ENCODE data around the gene PTPRD.

PTPRD gene

GRCh38 chr9:8733131-8733954, 1879.5 kb downstream of the PTPRD start:
- DNase-seq: peak; percentile 96

GRCh38 chr9:8732367-8733075, 1880.3 kb downstream of the PTPRD start:
- DNase-seq: peak; percentile 83

- no peak for DNase-seq
These were observed 1882.2 kb downstream of the PTPRD start for GRCh38 chr9:8730618-8731017.

GRCh38 chr9:8728910-8729309, 1883.9 kb downstream of the PTPRD start:
- no peak for DNase-seq

- no peak for DNase-seq
These were observed 1885.6 kb downstream of the PTPRD start for GRCh38 chr9:8727191-8727590.

- no peak for DNase-seq
These were observed 1886.1 kb downstream of the PTPRD start for GRCh38 chr9:8726692-8727091.

GRCh38 chr9:8725635-8726034, 1887.2 kb downstream of the PTPRD start:
- DNase-seq: no peak

GRCh38 chr9:8724284-8725018, 1888.4 kb downstream of the PTPRD start:
- peak; percentile 31 for DNase-seq

GRCh38 chr9:8723195-8723594, 1889.6 kb downstream of the PTPRD start:
- no peak for DNase-seq

- DNase-seq: no peak
These were observed 1892.8 kb downstream of the PTPRD start for GRCh38 chr9:8719833-8720486.

- DNase-seq: peak; percentile 81
These were observed 1894.6 kb downstream of the PTPRD start for GRCh38 chr9:8718121-8718725.

GRCh38 chr9:8717146-8717545, 1895.7 kb downstream of the PTPRD start:
- no peak for DNase-seq

- no peak for DNase-seq
These were observed 1897.0 kb downstream of the PTPRD start for GRCh38 chr9:8715788-8716187.

- DNase-seq: no peak
These were observed 1899.0 kb downstream of the PTPRD start for GRCh38 chr9:8713811-8714165.

- DNase-seq: no peak
These were observed 1899.5 kb downstream of the PTPRD start for GRCh38 chr9:8713149-8713810.

GRCh38 chr9:8709731-8710130, 1903.1 kb downstream of the PTPRD start:
- DNase-seq: no peak

GRCh38 chr9:8708728-8709127, 1904.1 kb downstream of the PTPRD start:
- no peak for DNase-seq

- no peak for DNase-seq
These were observed 1905.8 kb downstream of the PTPRD start for GRCh38 chr9:8706998-8707397.

GRCh38 chr9:8706531-8706930, 1906.3 kb downstream of the PTPRD start:
- no peak for DNase-seq

- DNase-seq: no peak
These were observed 1906.9 kb downstream of the PTPRD start for GRCh38 chr9:8705861-8706260.

GRCh38 chr9:8703904-8704303, 1908.9 kb downstream of the PTPRD start:
- DNase-seq: no peak

GRCh38 chr9:8701904-8702303, 1910.9 kb downstream of the PTPRD start:
- no peak for DNase-seq

Measured in NCI-H446 treated with DMSO at 0.1 percent for 48 hours (cell line).